Ectodermal cell (in vitro differentiated cells): ENCODE results near the gene FAM222B.
"Not testable (repeated sequence)": the region's sequence is repeated elsewhere in the genome, so short reads cannot be mapped to it uniquely, and the experiment has no call there.

Experiments
- H3K27ac ChIP-seq: 2 replicates; pipeline ENCODE4 v1.7.0; 2013; ENCODE audit warnings: mild to moderate bottlenecking, low read depth, low read length; ENCODE audit not compliant: insufficient read depth, poor library complexity, severe bottlenecking
- H3K27me3 ChIP-seq: 2 replicates; pipeline ENCODE4 v1.7.0; 2013; ENCODE audit warnings: mild to moderate bottlenecking, low read length; ENCODE audit not compliant: insufficient read depth, control insufficient read depth, poor library complexity, severe bottlenecking
- H3K36me3 ChIP-seq: one replicate; pipeline ENCODE4 v1.7.0; 2013; ENCODE audit warnings: low read length; ENCODE audit not compliant: control insufficient read depth, insufficient read depth
- H3K4me1 ChIP-seq: one replicate; pipeline ENCODE4 v1.7.0; 2013; ENCODE audit warnings: low read length; ENCODE audit not compliant: control insufficient read depth, insufficient read depth
- H3K4me3 ChIP-seq: 2 replicates; pipeline ENCODE4 v1.7.0; 2013; ENCODE audit warnings: low read depth, low read length, control low read depth; ENCODE audit not compliant: insufficient read depth
- H3K9me3 ChIP-seq: 2 replicates; pipeline ENCODE4 v1.7.0; 2013; ENCODE audit warnings: mild to moderate bottlenecking, low read length, moderate library complexity; ENCODE audit not compliant: control insufficient read depth
- WGBS, 2 experiments: methylation state at CpG; one replicate each; pipeline ENCODE4 v1.1.7; 2013; ENCODE audit warnings: missing lambda C conversion rate in 2 of 2; 5-methylcytosine and 5-hydroxymethylcytosine counted together

FAM222B gene

GRCh38 chr17:28738680-28739384, 103.8 kb downstream of the FAM222B start:
- 94% methylated on average over 9 of the region's 10 CpGs for WGBS, 2 experiments
- Histone ChIP-seq H3K27ac (no peak overlapping the region), H3K27me3 (no peaks in the 10 kb centered on the region), H3K36me3 (no peaks in the 10 kb centered on the region), H3K4me3 (no peak overlapping the region), H3K4me1 (peaks cover 8% of the 10 kb centered on the region), H3K9me3 (no peaks in the 10 kb centered on the region)

GRCh38 chr17:28737770-28738679, 104.6 kb downstream of the FAM222B start:
- WGBS, 2 experiments: 93 to 94% methylated on average over 22 of the region's 22 CpGs
- Histone ChIP-seq H3K4me1 (peaks cover 3% of the 10 kb centered on the region), H3K36me3 (no peaks in the 10 kb centered on the region)

DNA sequence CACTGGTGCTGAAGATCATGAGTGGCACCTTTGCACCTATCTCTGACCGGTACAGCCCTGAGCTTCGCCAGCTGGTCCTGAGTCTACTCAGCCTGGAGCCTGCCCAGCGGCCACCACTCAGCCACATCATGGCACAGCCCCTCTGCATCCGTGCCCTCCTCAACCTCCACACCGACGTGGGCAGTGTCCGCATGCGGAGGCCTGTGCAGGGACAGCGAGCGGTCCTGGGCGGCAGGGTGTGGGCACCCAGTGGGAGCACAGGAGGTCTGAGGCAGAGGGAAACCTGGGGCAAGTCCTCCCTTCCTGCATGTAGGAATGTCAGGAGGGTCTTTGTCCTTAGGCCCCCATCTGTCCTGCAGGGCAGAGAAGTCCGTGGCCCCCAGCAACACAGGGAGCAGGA, 105.3 kb downstream of the FAM222B start:
- 95 to 96% methylated on average over 12 of the region's 12 CpGs for WGBS, 2 experiments
- Histone ChIP-seq H3K4me3 (no peak overlapping the region), H3K27ac (no peak overlapping the region), H3K36me3 (no peaks in the 10 kb centered on the region), H3K9me3 (no peaks in the 10 kb centered on the region), H3K27me3 (no peaks in the 10 kb centered on the region), H3K4me1 (no peaks in the 10 kb centered on the region)

More at GRCh38 chr17:28737770-28738679, 104.6 kb downstream of the FAM222B start:
- H3K27me3 ChIP-seq: no peaks in the 10 kb centered on the region
- no peak overlapping the region for H3K27ac ChIP-seq
- no peak overlapping the region for H3K4me3 ChIP-seq
- H3K9me3 ChIP-seq: no peaks in the 10 kb centered on the region

GRCh38 chr17:28735913-28736769, 106.4 kb downstream of the FAM222B start:
- H3K4me1 ChIP-seq, H3K9me3 ChIP-seq, H3K36me3 ChIP-seq, H3K27me3 ChIP-seq, H3K4me3 ChIP-seq, H3K27ac ChIP-seq: not testable (repeated sequence)
- WGBS, 2 experiments: 95 to 98% methylated on average over 4 of the region's 8 CpGs

DNA sequence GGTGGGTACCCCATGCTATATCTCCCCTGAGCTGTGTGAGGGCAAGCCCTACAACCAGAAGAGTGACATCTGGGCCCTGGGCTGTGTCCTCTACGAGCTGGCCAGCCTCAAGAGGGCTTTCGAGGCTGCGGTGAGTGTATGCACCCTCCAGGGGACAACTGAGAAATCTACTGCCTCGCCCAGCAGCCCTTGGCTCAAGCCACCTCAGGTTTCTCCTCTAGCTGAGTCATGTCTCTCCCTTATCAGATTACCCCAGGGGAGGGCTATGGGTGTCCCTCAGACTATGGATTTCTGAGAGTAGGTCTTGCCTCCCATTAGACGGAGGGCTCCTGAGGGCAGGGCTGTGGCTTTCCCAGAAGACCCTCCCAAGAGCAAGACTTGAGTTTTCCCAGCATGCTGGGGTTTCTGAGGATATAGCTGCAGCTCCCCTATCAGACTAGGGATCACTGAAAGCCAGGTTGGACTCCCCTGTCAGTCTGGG, 107.3 kb downstream of the FAM222B start:
- no peak overlapping the region for H3K4me3 ChIP-seq
- H3K27ac ChIP-seq: no peak overlapping the region
- H3K4me1 ChIP-seq: no peaks in the 10 kb centered on the region
- no peaks in the 10 kb centered on the region for H3K27me3 ChIP-seq
- H3K36me3 ChIP-seq: no peaks in the 10 kb centered on the region
- whole genome bisulfite sequencing, 2 experiments: 86 to 93% methylated on average over 5 of the region's 5 CpGs
- H3K9me3 ChIP-seq: no peaks in the 10 kb centered on the region

DNA sequence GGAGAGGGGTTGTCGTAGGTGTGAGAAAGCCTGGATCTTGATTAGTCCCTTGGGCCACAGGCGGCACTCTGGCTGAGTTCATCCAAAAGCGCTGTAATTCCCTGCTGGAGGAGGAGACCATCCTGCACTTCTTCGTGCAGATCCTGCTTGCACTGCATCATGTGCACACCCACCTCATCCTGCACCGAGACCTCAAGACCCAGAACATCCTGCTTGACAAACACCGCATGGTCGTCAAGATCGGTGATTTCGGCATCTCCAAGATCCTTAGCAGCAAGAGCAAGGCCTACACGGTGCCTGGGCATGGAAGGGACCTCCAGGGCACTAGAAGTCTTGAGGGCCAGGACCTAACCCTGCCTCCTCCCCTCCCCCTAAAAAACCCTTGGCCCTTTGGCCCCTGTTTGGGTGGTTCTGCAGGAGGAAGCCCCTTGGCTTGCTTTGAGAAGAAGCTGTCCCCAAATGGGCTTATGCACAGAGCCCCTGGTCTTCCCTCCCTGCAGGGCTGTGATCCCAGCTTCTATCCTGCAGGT, 107.8 kb downstream of the FAM222B start:
- 95 to 96% methylated on average over 10 of the region's 10 CpGs for WGBS, 2 experiments
- no peak overlapping the region for H3K27ac ChIP-seq
- H3K4me3 ChIP-seq: no peak overlapping the region
- no peaks in the 10 kb centered on the region for H3K9me3 ChIP-seq
- no peaks in the 10 kb centered on the region for H3K27me3 ChIP-seq
- H3K36me3 ChIP-seq: no peaks in the 10 kb centered on the region
- H3K4me1 ChIP-seq: no peaks in the 10 kb centered on the region

GRCh38 chr17:28733346-28733745, 109.2 kb downstream of the FAM222B start:
- Histone ChIP-seq H3K4me3 (no peak overlapping the region), H3K4me1 (no peaks in the 10 kb centered on the region), H3K36me3 (no peaks in the 10 kb centered on the region), H3K9me3 (no peaks in the 10 kb centered on the region), H3K27ac (no peak overlapping the region), H3K27me3 (no peaks in the 10 kb centered on the region)
- WGBS, 2 experiments: 57 to 100% methylated on average over 1 of the region's 1 CpG

DNA sequence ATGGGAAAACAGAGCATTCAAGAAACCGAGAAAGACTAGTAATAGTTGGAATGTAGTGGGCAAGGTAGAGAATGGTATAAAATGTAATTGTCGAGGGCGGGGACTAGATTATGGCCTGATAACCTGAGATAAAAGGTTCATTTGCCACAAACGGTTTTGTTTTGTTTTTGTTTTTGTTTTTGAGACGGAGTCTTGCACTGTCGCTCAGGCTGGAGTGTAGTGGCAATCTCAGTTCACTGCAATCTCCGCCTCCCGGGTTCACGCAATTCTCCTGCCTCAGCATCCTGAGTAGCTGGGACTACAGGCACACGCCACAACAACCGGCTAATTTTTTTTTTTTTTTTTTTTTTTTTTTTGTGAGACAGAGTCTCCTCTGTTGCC, 112.7 kb downstream of the FAM222B start:
- Histone ChIP-seq H3K9me3 (no peaks in the 10 kb centered on the region), H3K27me3 (no peaks in the 10 kb centered on the region), H3K27ac (no peak overlapping the region), H3K36me3 (no peaks in the 10 kb centered on the region), H3K4me1 (peaks cover 9% of the 10 kb centered on the region), H3K4me3 (no peak overlapping the region)
- 93% methylated on average over 11 of the region's 11 CpGs for WGBS, 2 experiments

DNA sequence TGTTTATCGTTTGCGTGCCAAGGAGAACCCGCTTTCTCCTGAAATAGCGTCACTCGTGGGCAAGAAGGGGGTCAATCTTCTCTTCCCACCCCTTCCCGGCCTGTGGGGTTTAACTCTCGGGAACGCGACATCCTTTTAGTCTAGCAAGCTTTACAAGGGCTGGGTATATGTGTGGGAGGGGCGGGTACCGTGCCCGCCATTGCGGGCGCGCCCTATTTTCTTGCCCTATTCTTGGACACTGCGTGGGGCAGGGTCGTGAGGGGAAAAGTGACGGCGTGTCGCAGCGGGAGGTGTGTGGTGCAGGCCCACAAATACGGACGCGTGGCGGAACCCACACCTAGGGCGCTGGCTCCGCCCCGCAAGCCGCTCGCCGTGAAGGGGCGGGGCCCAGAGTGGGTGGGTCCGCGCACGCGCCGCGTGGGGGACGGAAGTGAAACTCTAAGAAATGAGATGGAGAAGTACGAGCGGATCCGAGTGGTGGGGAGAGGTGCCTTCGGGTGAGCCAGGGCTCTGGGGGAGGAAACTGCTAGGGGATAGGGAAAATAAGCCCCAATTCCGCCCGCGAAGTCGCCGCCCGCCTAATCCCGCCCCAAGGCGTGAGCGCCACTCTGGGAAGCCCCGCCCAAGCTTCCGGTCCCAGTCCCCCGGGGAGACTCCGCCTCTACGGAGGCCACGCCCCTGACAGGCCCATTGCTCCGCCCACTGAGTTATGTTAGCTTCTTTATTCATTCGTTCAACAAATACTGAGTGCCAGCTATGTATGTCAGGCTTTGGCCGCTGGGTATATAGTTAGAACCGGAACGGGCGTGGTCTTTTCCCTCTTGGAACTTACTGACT, 114.0 kb downstream of the FAM222B start, which contains the start of gene NEK8:
Gene NEK8 (plus strand): TSS at position 425 of the 837 bp plus-strand sequence. CDS start 26 bp downstream, at position 451.
- Histone ChIP-seq H3K4me1 (peaks cover 14% of the 10 kb centered on the region), H3K4me3 (peak within 1 kb of the TSS; percentile 83), H3K9me3 (no peaks in the 10 kb centered on the region), H3K27me3 (no peaks in the 10 kb centered on the region), H3K27ac (peak within 1 kb of the TSS; percentile 93), H3K36me3 (peaks cover 3% of the 10 kb centered on the region)
- 1% methylated on average over 64 of the region's 64 CpGs for WGBS, 2 experiments
